ENCODE data around the gene DRAP1. TPM values are rescaled to one million over a fixed set of nuclear protein-coding genes. Genes with fewer than 3 reads are reported as not detected.

The DRAP1 gene
- total and polyA plus RNA-seq, 9 of the 15 experiments (the other 6 are each of a cell fraction or from before 2014, with no cell fraction given), result 9.6 to 200 (median 92.9) TPM

DNA sequence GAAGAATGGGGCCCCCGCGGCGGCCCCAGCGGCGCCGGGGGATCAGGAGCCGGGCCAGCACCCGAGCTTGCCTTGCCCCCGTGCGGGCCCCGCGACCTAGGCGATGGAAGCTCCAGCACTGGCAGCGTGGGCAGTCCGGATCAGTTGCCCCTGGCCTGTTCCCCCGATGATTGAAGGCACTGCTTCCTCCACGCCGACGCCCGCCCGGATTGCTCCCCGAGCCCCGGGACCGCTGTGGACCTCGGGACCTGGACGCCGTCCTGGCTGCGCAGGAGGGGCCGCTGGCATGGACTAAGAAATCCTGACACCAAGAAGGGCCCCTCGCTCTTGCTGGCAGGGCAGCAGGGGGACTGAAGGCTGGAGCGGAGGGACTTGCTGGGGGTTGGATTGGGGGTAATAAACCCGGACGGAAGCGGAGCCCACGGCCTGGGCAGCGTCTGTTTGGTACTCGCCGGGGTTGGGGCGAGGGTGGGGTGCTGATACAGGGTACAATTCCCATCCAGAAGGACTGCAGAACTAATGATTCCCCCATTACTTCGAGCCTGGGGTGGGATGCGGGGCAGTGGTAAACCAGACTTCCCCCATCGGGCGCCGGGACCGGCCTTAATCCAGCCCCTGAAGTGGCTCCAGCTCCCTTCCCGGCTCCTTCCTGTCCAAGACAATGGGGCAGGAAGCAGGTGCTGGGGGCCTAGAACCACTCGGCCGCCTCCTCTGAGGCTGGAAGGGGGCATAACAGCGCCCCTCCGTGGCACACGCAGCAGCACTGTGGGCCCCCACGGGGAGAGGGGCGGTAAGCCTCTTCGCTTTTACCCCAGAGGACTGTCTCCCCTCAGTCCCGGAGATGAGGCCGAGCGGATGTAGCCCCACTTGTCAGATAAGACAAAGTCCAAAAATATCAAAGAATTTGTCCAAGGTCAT is 27.7 kb upstream of the DRAP1 start (continued):
- TF ChIP-seq, protein P1, sequence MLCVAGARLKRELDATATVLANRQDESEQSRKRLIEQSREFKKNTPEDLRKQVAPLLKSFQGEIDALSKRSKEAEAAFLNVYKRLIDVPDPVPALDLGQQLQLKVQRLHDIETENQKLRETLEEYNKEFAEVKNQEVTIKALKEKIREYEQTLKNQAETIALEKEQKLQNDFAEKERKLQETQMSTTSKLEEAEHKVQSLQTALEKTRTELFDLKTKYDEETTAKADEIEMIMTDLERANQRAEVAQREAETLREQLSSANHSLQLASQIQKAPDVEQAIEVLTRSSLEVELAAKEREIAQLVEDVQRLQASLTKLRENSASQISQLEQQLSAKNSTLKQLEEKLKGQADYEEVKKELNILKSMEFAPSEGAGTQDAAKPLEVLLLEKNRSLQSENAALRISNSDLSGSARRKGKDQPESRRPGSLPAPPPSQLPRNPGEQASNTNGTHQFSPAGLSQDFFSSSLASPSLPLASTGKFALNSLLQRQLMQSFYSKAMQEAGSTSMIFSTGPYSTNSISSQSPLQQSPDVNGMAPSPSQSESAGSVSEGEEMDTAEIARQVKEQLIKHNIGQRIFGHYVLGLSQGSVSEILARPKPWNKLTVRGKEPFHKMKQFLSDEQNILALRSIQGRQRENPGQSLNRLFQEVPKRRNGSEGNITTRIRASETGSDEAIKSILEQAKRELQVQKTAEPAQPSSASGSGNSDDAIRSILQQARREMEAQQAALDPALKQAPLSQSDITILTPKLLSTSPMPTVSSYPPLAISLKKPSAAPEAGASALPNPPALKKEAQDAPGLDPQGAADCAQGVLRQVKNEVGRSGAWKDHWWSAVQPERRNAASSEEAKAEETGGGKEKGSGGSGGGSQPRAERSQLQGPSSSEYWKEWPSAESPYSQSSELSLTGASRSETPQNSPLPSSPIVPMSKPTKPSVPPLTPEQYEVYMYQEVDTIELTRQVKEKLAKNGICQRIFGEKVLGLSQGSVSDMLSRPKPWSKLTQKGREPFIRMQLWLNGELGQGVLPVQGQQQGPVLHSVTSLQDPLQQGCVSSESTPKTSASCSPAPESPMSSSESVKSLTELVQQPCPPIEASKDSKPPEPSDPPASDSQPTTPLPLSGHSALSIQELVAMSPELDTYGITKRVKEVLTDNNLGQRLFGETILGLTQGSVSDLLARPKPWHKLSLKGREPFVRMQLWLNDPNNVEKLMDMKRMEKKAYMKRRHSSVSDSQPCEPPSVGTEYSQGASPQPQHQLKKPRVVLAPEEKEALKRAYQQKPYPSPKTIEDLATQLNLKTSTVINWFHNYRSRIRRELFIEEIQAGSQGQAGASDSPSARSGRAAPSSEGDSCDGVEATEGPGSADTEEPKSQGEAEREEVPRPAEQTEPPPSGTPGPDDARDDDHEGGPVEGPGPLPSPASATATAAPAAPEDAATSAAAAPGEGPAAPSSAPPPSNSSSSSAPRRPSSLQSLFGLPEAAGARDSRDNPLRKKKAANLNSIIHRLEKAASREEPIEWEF (CRISPR knock-in tag; IDR thresholded peaks at IDR 0.05), result no peak
- TF ChIP-seq NONO (IDR thresholded peaks at IDR 0.05; ENCODE audit: low read depth in 2 of 2, low read length in 1 of 2) (0 out of 4 replicates have a peak, but pooled peaks of 1 of the 2 experiments have one; percentile 21), TRIM24 (IDR thresholded peaks at IDR 0.05) (peak in 1 of 2 experiments; percentile 23; a peak in 1 of 4 replicates), LCOR (CRISPR knock-in tag; IDR thresholded peaks at IDR 0.05) (peak; percentile 50; the same call in 1 of the 2 replicates), ZNF561 (CRISPR knock-in tag; conservative IDR thresholded peaks at IDR 0.05) (no peak; the same call in 1 of the 2 replicates), TEAD2 (tag; IDR thresholded peaks at IDR 0.05) (no peak), SMARCE1 (IDR thresholded peaks at IDR 0.05) (peak; percentile 28; the same call in 1 of the 2 replicates), NCOR1 (IDR thresholded peaks at IDR 0.05) (peak; percentile 43), CBX1 (IDR thresholded peaks at IDR 0.05; ENCODE audit: low read depth) (peak; percentile 44), CREM (IDR thresholded peaks at IDR 0.05; ENCODE audit: low read depth) (peak; percentile 54; the same call in 1 of the 2 replicates)
- TF ChIP-seq, protein P2, sequence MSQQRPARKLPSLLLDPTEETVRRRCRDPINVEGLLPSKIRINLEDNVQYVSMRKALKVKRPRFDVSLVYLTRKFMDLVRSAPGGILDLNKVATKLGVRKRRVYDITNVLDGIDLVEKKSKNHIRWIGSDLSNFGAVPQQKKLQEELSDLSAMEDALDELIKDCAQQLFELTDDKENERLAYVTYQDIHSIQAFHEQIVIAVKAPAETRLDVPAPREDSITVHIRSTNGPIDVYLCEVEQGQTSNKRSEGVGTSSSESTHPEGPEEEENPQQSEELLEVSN (IDR thresholded peaks at IDR 0.05; ENCODE audit: borderline replicate concordance in 1 of 2, extremely low read depth in 1 of 2, insufficient read depth in 1 of 2, insufficient read length in 1 of 2, low read depth in 1 of 2, low read length in 1 of 2, poor library complexity in 1 of 2, severe bottlenecking in 1 of 2), result peak in 1 of 2 experiments; percentile 38
- TF ChIP-seq, protein P3, sequence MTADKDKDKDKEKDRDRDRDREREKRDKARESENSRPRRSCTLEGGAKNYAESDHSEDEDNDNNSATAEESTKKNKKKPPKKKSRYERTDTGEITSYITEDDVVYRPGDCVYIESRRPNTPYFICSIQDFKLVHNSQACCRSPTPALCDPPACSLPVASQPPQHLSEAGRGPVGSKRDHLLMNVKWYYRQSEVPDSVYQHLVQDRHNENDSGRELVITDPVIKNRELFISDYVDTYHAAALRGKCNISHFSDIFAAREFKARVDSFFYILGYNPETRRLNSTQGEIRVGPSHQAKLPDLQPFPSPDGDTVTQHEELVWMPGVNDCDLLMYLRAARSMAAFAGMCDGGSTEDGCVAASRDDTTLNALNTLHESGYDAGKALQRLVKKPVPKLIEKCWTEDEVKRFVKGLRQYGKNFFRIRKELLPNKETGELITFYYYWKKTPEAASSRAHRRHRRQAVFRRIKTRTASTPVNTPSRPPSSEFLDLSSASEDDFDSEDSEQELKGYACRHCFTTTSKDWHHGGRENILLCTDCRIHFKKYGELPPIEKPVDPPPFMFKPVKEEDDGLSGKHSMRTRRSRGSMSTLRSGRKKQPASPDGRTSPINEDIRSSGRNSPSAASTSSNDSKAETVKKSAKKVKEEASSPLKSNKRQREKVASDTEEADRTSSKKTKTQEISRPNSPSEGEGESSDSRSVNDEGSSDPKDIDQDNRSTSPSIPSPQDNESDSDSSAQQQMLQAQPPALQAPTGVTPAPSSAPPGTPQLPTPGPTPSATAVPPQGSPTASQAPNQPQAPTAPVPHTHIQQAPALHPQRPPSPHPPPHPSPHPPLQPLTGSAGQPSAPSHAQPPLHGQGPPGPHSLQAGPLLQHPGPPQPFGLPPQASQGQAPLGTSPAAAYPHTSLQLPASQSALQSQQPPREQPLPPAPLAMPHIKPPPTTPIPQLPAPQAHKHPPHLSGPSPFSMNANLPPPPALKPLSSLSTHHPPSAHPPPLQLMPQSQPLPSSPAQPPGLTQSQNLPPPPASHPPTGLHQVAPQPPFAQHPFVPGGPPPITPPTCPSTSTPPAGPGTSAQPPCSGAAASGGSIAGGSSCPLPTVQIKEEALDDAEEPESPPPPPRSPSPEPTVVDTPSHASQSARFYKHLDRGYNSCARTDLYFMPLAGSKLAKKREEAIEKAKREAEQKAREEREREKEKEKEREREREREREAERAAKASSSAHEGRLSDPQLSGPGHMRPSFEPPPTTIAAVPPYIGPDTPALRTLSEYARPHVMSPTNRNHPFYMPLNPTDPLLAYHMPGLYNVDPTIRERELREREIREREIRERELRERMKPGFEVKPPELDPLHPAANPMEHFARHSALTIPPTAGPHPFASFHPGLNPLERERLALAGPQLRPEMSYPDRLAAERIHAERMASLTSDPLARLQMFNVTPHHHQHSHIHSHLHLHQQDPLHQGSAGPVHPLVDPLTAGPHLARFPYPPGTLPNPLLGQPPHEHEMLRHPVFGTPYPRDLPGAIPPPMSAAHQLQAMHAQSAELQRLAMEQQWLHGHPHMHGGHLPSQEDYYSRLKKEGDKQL (CRISPR knock-in tag; IDR thresholded peaks at IDR 0.05; ENCODE audit: borderline replicate concordance), result 0 out of 2 replicates have a peak, but pooled peaks have one; percentile 25
